SK-N-SH treated with all-trans-retinoic acid at 6 μM for 48 hours (cell line): ENCODE measurements around the gene COCH.

Experiments
- ATAC-seq: fragments of 200-7000 bp; cut with Tn5 transposase; 3 replicates; pipeline ENCODE4 v1.9.1; 2020; ENCODE audit warnings: mild to moderate bottlenecking, moderate library complexity
- ARNTL ChIP-seq: fragments of 450-650 bp; formaldehyde crosslinking; IDR thresholded peaks from 2 replicates; pipeline ENCODE4 v1.5.0; 2020; ENCODE audit warnings: low read depth, mild to moderate bottlenecking, moderate library complexity, borderline replicate concordance
- BACH2 ChIP-seq: fragments of 250-450 bp; sonication (Bioruptor Pico); IDR thresholded peaks from 2 replicates; pipeline ENCODE4 v1.9.0; 2021; ENCODE audit warnings: mild to moderate bottlenecking, borderline replicate concordance
- CSDC2 ChIP-seq: fragments of 250-450 bp; sonication (Bioruptor Pico); IDR thresholded peaks from 2 replicates; pipeline ENCODE4 v1.5.0; 2020; ENCODE audit warnings: mild to moderate bottlenecking, moderate library complexity
- ESRRG ChIP-seq: fragments of 250-450 bp; sonication (Bioruptor Pico); IDR thresholded peaks from 2 replicates; pipeline ENCODE4 v1.6.1; 2021; ENCODE audit warnings: mild to moderate bottlenecking
- GLIS3 ChIP-seq: fragments of 250-450 bp; sonication (Bioruptor Pico); IDR thresholded peaks from 2 replicates; pipeline ENCODE4 v1.5.0; 2020; ENCODE audit warnings: mild to moderate bottlenecking, moderate library complexity
- ISL1 ChIP-seq: fragments of 250-450 bp; sonication (Bioruptor Pico); IDR thresholded peaks from 2 replicates; pipeline ENCODE4 v2.1.2; 2022; ENCODE audit warnings: mild to moderate bottlenecking, moderate library complexity
- PATZ1 ChIP-seq: fragments of 250-450 bp; sonication (Bioruptor Pico); IDR thresholded peaks from 2 replicates; pipeline ENCODE4 v1.8.0; 2020; ENCODE audit warnings: mild to moderate bottlenecking, moderate library complexity, borderline replicate concordance
- PPARA ChIP-seq: fragments of 250-450 bp; sonication (Bioruptor Pico); IDR thresholded peaks from 2 replicates; pipeline ENCODE4 v1.5.0; 2020; ENCODE audit warnings: mild to moderate bottlenecking, borderline replicate concordance
- RARB ChIP-seq: fragments of 250-450 bp; sonication (Bioruptor Pico); IDR thresholded peaks from 2 replicates; pipeline ENCODE4 v1.8.0; 2021; ENCODE audit warnings: mild to moderate bottlenecking, moderate library complexity
- SNAI2 ChIP-seq: fragments of 250-450 bp; sonication (Bioruptor Pico); IDR thresholded peaks from 2 replicates; pipeline ENCODE4 v1.5.0; 2020; ENCODE audit warnings: mild to moderate bottlenecking, moderate library complexity
- TCF4 ChIP-seq: fragments of 250-450 bp; sonication (Bioruptor Pico); IDR thresholded peaks from 2 replicates; pipeline ENCODE4 v1.8.0; 2021; ENCODE audit warnings: mild to moderate bottlenecking, moderate library complexity, borderline replicate concordance
- TOX ChIP-seq: fragments of 250-450 bp; sonication (Bioruptor Pico); IDR thresholded peaks from 2 replicates; pipeline ENCODE4 v1.8.0; 2021; ENCODE audit warnings: mild to moderate bottlenecking, moderate library complexity, borderline replicate concordance
- TSHZ2 ChIP-seq: fragments of 250-450 bp; sonication (Bioruptor Pico); IDR thresholded peaks from 2 replicates; pipeline ENCODE4 v1.5.0; 2020; ENCODE audit warnings: mild to moderate bottlenecking, moderate library complexity
- ZC3H10 ChIP-seq: fragments of 250-450 bp; sonication (Bioruptor Pico); IDR thresholded peaks from 2 replicates; pipeline ENCODE4 v1.5.1; 2021; ENCODE audit warnings: mild to moderate bottlenecking, moderate library complexity
- ZFP3 ChIP-seq: fragments of 250-450 bp; sonication (Bioruptor Pico); IDR thresholded peaks from 2 replicates; pipeline ENCODE4 v1.5.0; 2020; ENCODE audit warnings: mild to moderate bottlenecking, moderate library complexity
- ZNF8 ChIP-seq: fragments of 450-650 bp; formaldehyde crosslinking; IDR thresholded peaks from 2 replicates; pipeline ENCODE4 v1.5.0; 2020; ENCODE audit warnings: mild to moderate bottlenecking, moderate library complexity
- TF ChIP-seq, protein P1 (sequence below): fragments of 250-450 bp; sonication (Bioruptor Pico); IDR thresholded peaks from 2 replicates; pipeline ENCODE4 v1.5.1; 2020; ENCODE audit warnings: low read depth, mild to moderate bottlenecking, moderate library complexity
- TF ChIP-seq, protein P2 (sequence below): fragments of 250-450 bp; sonication (Bioruptor Pico); IDR thresholded peaks from 2 replicates; pipeline ENCODE4 v1.5.1; 2021; ENCODE audit warnings: mild to moderate bottlenecking, moderate library complexity
- TF ChIP-seq, protein P3 (sequence below): fragments of 250-450 bp; sonication (Bioruptor Pico); IDR thresholded peaks from 2 replicates; pipeline ENCODE4 v1.8.0; 2021; ENCODE audit warnings: low read depth, mild to moderate bottlenecking, moderate library complexity, borderline replicate concordance

Gene COCH

GRCh38 chr14:30826070-30826469 lies 48.3 kb upstream of the COCH start:
- ATAC-seq, result no peak
- TF ChIP-seq PPARA (no peak), SNAI2 (CRISPR knock-in tag) (no peak)

- TF ChIP-seq PATZ1 (CRISPR knock-in tag) (no peak), ARNTL (CRISPR knock-in tag) (no peak), ISL1 (CRISPR knock-in tag) (no peak), TSHZ2 (CRISPR knock-in tag) (no peak), CSDC2 (no peak), BACH2 (CRISPR knock-in tag) (no peak), PPARA (no peak), TOX (CRISPR knock-in tag) (no peak), GLIS3 (no peak), ZNF8 (no peak), ZFP3 (CRISPR knock-in tag) (no peak), RARB (CRISPR knock-in tag) (no peak), ZC3H10 (CRISPR knock-in tag) (no peak), SNAI2 (CRISPR knock-in tag) (no peak), TCF4 (no peak), ESRRG (CRISPR knock-in tag) (no peak)
- TF ChIP-seq, protein P1, sequence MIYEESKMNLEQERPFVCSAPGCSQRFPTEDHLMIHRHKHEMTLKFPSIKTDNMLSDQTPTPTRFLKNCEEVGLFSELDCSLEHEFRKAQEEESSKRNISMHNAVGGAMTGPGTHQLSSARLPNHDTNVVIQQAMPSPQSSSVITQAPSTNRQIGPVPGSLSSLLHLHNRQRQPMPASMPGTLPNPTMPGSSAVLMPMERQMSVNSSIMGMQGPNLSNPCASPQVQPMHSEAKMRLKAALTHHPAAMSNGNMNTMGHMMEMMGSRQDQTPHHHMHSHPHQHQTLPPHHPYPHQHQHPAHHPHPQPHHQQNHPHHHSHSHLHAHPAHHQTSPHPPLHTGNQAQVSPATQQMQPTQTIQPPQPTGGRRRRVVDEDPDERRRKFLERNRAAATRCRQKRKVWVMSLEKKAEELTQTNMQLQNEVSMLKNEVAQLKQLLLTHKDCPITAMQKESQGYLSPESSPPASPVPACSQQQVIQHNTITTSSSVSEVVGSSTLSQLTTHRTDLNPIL (CRISPR knock-in tag), result no peak
- TF ChIP-seq, protein P2, sequence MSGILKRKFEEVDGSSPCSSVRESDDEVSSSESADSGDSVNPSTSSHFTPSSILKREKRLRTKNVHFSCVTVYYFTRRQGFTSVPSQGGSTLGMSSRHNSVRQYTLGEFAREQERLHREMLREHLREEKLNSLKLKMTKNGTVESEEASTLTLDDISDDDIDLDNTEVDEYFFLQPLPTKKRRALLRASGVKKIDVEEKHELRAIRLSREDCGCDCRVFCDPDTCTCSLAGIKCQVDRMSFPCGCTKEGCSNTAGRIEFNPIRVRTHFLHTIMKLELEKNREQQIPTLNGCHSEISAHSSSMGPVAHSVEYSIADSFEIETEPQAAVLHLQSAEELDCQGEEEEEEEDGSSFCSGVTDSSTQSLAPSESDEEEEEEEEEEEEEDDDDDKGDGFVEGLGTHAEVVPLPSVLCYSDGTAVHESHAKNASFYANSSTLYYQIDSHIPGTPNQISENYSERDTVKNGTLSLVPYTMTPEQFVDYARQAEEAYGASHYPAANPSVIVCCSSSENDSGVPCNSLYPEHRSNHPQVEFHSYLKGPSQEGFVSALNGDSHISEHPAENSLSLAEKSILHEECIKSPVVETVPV (CRISPR knock-in tag), result no peak
- TF ChIP-seq, protein P3, sequence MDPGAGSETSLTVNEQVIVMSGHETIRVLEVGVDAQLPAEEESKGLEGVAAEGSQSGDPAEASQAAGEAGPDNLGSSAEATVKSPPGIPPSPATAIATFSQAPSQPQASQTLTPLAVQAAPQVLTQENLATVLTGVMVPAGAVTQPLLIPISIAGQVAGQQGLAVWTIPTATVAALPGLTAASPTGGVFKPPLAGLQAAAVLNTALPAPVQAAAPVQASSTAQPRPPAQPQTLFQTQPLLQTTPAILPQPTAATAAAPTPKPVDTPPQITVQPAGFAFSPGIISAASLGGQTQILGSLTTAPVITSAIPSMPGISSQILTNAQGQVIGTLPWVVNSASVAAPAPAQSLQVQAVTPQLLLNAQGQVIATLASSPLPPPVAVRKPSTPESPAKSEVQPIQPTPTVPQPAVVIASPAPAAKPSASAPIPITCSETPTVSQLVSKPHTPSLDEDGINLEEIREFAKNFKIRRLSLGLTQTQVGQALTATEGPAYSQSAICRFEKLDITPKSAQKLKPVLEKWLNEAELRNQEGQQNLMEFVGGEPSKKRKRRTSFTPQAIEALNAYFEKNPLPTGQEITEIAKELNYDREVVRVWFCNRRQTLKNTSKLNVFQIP, result no peak
Observed at GRCh38 chr14:30829853-30830252, 44.5 kb upstream of the COCH start.

GRCh38 chr14:30834353-30834752 lies 40.0 kb upstream of the COCH start:
- no peak for ATAC-seq
- no peak for TF ChIP-seq TSHZ2 (CRISPR knock-in tag)

More at GRCh38 chr14:30829853-30830252, 44.5 kb upstream of the COCH start:
- ATAC-seq, result no peak
